NCI-H446 treated with DMSO at 0.1 percent for 48 hours (cell line): ENCODE results near the gene NR2F1-AS1.

Experiments
- DNase-seq: peaks from one replicate; lab custom pipeline; 2025; lab: John Stamatoyannopoulos, UW

Gene NR2F1-AS1

DNA sequence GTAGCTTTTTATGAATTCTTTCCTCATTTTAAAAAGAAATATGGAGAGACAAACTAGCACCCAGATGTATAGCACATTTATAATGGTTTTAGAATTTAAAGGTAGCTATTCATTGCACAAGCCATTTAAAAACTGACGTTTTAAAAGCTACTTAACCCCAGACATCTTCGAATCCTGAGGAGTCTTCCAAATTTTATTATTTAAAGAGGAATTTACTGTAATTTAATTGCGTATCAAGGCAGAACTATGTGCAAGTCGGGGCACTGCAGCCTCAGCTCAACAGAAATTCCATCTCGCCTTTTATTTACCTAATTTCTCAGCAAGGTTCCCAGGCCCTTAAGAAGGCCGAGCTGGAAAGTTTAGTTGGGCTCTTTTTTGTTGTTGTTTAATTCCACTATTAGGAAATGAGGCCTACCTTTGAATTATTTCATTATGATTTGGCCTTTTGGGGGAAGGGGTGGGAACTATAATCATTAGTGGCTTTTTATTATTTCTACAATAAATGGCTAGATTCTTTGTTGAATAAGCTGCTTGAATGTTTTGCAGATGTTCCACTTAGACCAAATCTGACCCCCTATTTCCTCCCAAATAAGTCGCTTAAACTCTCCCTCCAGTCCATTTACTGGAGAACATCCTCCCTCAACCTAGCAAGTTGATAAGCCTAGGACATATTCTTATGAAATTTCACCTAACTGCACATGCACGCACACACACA lies 22.2 kb upstream of the NR2F1-AS1 start:
- DNase-seq, result no peak

DNA sequence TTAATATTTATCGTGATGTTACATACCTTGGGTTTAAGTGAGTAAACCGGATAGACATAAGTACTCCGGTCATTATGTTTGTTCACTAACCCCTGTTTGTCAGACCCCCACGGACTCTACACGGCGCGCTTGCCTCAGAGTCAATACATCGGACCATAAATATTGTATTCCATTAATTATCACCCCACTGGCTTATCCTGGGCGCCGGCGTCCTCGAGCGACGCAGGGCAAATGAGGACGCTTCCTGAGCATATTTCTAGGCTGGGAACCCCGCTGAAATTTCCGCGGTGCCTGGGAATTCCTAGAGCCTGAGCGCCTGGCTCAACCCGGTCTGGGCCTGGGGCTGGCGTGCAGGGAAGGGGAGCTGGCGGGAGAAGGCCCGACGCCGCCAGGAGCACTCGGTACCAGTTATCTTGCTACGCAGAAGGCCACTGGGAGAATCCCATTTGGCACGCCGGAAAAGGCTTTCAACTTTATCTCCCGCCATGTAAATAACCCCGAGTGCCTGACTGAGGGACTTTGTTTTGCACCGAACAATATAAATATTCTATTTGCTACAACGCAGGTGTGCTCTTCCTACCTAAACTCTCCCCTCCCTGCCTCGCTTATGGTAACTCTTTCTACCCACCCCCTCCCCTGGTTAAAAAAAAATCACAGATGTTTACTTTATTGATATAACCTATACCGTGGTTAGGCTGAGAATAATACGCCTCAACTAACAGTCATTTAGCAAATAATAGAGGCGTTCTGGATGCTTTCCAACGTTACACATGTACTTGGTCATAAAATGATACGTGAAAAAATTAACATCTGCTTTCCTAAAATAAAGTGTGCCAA lies 21.4 kb upstream of the NR2F1-AS1 start:
- peak; percentile 17 for DNase-seq

DNA sequence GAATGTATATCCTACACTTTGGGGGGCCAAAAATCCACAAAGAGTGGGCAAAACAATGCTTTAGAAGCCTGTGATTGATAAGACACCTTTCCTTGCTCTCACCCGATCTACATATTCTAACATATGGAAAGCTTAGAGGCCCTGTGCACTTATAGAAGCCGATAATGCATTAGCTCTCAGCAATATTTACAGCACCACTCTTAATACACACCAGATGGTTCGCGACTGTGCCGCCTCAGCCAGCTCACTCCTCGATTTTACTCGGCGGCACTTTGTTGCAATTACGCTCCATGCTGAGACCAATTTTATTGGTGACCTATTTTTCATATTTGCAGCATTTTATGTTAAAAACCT lies 20.8 kb upstream of the NR2F1-AS1 start:
- DNase-seq, result peak; percentile 28

DNA sequence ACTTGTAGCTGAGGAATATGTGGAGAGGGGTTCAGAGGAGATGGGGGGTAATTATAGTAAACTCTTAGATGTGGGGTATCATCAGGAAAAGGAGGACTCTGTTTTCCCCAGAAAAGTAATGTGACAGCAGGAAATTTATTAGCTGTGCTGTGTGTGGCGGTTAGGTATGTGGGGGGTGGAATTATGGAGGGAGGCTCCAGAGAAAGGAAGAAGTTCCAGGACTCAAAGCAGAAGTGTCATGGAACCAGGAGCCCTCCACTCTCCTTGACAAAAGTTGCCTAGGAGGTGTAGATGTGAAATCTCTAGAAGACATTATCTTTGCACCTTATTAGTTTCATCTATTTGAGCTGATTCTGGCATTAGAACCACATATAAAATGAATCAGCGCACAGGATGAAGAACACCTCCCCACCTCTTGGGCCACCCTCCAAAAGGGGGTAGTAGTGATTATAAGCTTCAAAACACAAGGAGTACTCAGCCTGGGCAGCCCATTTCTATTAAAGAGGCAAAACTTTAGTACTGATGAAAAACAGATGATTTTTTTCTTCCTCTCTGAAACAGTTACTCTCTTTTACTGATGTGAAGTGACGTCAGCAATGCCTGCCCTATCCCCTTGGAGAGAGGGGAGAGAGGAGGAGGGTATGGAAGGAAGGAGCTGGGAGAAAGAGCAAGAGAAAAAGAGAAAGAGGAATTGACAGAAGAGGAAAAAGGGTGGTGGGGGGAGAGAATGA lies 20.2 kb upstream of the NR2F1-AS1 start:
- peak; percentile 33 for DNase-seq

DNA sequence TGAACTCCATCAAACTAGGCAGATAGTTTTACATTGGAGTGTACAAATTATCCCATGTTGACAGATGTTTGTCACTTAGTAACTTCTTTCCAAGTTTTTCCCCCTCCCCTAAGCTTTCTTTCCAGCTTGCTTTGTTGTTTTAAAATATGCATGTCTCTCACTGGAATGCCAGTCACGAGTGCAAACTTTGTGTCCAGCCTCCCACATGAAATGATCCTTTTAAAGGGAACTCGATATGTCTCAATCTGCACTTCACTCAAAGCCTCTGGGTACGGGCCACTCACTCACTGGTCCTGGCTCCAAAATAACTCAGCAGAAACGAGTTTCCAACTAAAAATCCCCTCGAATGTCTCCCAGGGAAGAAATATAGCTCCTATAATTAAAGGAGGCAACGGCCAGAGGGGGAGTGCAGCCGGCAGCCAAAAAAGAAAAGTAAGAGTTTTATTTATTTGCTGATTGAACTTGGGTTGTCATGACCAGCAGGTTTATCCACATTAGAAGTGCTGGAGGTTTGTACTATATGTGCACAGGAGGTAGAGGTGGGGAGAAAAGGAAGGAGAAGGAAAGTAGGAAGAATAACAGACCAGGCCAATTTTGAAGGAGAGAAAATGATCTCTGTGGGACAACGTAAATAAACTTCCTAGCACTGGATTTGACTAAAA lies 19.5 kb upstream of the NR2F1-AS1 start:
- no peak for DNase-seq

DNA sequence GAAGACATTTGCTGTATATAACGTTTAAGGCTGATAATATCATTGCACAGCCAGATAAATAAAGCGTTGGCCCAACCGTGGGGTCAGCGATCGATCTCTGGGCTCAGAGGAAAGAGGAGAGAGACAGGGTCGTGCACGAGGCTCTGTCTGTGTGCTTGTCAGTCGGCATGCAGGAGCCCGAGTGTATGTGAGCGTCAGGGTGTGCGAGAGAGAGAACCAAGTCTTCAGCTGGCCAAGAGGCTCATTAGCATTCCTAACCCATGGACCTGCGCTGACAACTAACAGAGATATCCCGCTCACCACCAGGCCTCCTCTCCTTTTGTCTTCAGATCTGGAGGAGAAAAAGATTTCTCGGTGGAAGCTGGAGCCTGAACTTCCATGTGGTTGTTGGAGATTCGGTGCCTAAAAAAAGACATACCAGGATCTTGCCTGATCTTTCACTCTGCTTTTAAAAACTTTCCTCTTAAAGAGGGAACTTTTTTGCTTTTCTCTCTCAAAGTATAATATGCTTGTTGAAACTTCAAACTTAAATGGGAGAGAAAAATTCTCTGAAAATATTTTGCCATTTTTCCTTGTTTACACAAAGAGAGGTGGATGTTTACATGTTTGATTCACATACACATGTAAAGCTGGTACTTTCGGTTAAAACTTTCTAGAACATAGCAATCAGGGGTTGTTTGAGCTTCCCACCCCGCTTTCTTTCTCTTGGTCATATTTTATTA lies 18.5 kb upstream of the NR2F1-AS1 start:
- no peak for DNase-seq

DNA sequence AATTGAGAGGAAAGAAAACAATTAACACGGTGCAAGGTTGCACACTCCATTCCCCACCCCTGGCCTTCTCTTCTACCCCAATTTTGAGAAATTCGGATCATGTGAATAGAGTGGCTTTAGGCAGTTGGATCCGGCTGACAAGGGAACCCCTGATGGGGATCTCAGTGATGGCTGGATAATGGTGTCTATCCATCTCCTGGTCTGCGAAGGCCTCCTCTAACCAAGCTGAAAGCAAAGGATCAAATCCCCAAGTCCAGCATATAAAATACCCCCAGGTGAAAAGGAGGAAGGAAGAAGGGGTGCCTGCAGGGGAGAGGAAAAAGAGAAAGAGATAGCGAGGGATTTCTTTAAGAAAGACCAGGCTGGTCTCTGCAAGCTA lies 18.0 kb upstream of the NR2F1-AS1 start:
- DNase-seq, result no peak

DNA sequence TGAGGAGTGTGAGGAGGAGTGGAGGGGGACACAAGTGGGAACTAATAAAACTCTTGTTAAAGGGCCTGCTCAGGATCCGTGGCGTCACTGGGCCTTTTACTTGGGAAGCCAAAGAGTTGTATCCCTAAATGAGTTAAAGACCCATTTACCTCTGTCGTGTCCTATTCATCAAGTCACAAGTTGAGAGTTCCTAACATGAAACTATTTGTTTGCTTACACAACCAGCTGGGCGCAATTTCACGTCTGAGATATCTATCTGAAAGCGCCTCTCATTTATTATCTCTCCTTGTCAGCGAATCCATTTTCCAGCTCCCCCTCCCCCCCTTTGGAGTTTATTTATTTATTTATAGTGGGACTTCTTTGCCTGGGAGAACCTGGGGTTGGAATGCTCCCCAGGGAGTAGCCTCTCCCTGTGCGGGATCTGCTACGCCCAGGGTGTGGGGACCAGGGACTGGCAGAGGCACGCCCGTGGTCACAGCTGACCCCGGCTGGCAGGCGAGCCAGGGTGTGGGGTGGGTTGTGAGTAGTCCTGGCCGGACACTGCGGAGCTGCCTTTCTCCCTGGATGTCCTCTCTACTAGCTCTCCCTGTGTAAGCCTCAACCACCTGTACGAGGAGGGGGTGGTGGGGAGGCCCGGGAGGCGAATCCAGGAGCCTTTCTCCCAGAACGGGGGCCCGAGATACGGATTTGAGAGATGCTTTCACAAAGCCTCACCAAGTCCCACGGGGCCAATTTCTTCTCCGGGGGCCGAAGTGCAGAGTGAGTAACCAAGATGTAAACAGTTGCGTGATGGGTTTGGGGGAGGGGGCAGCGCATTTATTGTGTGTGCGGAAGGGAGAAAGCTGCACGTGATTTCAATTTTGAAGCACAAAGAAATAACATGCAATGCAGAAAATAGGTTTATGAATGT lies 17.3 kb upstream of the NR2F1-AS1 start:
- no peak for DNase-seq

DNA sequence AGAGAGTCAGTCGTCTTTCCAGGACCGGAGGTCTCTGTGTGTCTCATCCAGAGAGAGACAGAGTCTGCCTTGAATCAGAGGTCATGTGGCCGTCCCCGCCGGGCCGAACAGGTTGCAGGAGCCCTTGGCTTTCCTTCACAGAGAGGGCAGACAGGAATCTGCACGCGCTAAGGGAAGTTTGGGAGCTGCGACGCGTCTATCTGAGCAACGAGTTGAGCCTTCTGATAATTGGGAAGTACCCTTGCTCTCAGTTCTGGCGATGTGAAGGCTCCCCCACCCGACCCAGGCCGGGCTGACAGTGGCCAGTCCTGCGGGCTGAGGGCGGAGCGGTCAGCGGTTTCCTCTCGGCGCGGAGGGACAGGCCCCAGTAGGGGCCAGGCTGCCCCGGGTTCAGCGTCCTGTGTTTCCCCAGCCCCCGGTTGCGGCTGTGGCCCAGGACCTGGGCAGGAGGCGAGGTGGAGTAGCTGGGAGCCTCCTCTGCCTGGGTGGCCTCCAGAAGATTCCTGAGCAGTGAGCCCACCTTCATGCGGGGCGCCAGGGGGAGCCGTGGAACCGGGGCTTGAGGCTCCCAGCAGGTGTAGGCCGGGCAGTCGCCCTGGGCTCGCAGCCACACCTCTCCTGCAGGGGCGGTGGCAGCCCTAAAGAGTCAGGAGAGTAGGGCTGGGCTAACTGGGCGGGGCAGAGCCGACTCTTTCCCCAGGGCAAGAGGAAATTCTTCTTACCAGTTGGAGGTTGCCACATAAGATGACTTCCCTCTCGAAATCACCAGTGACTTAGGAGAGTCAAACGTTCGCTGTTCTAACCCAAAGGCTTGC lies 15.9 kb upstream of the NR2F1-AS1 start:
- no peak for DNase-seq

DNA sequence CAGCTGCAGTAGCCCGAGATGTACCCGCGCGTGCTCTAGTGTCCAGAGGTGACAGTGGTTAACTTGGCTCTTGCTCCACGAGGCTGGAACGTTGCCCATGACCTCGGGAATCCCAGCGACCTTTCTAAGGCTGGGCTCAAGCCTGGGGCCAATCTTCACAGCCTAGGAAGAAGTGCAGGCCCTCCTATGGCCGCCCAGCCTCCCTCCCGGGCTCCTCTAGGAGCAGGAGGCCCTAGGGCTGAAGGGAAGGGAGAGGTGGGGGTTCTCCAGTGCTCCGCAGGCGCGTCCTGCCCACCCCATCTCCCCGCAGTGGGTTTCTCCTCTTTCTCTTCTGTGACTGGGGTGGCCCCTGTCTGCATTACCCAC lies 15.3 kb upstream of the NR2F1-AS1 start:
- no peak for DNase-seq

DNA sequence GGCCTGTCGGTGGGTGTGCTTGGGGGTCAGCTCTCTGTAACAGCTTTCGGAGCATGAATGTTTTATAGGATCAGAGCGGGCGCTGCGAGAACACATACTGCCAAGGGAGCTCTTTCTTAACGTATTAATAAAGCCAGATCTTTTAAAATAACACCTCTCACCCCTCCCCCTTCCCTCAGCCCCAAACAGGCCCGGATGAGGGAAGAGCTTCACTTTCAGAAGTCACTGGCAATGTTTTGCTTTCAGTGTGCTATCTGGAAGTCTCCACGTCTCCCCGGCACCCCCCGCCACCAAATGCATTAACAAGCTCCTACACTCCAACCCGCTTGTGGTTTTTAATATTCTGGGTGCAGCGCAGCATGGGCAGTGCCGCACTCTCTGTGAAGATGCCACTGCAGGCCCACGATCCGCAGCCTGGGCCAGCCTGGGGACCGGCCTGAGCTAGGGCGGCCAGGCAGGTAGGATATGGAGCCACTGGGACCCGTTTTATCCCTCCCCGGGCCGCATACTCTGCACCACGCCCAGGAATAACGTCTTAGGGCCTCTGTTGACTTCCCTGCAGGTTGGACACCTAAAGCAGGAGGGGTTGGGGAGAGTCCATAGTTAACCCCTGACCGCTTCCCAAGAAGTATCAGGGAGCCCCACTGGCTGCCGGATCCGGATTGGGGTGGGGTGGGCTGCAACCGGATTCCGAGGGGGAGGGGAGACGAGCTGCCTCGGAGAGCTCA lies 14.6 kb upstream of the NR2F1-AS1 start:
- no peak for DNase-seq

DNA sequence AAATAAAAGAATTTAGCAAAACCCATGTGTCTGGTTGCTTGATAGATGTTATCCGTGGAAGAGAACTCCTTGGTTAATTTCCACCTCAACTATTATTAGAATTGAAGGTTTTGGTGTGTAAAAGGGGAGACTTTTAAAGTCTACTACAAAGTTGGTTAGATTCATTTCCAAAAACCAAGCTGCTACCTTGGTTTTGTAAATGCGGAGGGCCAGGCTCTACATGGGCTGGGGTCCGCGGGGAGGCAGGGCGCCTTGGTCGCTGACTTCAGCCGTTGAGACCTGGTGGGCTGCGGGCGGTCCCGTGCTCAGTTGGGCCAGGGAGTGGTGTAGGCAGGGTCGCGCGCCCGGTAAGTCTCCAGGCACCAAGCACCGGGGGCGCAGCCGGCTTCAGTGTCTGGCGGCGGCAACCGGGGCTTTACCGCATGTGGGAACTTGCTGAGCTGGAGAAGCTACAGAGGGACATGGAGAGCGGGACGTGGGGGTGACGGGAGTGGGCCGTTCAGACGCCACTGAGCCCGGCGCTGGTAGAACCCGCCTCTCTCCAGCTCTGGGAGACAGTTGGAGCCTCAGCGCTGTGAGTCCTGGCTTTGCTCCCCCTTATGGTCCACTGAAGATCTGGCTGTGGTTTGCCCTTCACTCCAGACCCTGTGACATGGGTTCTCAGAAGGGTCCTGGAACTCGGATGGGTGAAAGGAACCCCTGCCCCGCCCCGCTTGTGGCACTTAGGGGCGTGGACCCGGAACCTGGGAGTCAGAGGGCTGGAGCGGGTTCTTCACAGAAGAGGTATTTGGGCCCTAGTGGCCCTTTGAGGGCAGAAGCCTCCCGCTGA lies 13.8 kb upstream of the NR2F1-AS1 start:
- DNase-seq, result no peak

DNA sequence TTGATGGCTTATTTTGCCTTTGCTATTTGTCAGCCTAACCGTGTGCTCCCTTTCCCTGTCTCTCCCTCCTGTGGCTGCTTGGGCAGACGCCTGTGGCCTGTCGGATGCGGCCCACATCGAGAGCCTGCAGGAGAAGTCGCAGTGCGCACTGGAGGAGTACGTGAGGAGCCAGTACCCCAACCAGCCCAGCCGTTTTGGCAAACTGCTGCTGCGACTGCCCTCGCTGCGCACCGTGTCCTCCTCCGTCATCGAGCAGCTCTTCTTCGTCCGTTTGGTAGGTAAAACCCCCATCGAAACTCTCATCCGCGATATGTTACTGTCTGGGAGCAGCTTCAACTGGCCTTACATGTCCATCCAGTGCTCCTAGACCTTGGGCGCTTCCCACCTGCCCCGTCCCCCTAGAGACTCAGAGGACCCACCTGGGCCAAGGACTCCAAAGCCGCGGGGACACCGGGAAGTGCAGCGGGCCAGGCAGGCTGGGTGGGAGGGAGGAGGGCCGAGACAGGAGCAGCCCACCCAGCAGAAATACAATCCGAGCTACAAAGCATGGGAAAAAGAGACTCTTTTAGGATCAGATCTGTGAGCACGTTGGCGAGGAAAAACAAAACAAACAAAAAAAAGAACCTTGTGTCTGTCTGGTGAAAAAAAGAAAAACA lies 12.6 kb upstream of the NR2F1-AS1 start:
- DNase-seq, result no peak

DNA sequence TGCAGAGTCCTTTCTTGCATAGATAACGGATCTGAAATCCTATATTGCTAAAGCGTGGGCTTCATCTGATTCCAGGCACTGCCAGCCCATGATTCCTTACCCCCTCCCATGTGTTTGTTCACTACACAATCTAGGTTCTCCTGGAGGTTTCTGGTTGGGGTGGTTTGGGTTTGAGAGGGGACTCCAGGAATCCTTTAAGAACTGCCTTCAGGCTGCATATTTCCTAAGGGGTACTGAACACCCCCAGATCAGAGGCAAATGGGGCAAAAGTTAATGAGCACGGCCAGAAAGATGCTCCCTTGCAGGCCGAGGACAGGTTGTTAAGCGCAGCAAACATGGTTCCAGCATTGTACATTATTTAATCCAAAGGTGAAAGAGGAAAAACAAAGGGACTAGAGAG lies 11.9 kb upstream of the NR2F1-AS1 start:
- DNase-seq, result no peak

DNA sequence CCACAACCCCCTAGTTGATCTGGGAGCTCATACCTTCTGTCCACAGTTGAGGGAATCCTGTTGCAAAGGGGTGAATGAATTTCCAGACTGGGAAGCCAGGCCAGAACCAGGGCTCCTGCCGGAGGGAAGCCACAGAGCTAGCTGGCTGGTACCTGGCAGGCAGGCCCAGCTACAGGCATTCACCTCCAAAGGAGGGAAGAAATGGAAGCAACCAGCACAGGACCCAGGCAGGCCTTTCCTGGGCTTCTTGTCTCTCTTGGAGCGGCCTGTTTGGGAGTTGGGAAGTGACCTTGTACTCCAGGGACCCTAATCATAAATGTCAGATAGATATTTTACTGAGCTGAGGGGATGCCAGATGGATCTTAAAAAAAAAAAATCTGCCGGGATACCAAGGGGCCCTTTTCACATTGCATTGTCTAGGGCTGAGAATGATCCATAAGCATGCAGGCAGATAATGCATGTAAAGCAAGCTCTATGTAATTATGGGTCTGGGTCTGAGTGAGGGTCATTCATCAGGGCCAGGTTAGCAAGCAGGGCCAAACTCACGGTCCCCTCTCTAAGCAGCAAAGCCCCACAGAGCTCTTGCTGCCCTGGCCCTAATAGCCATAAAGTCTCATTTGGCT lies 10.4 kb upstream of the NR2F1-AS1 start:
- DNase-seq, result no peak

DNA sequence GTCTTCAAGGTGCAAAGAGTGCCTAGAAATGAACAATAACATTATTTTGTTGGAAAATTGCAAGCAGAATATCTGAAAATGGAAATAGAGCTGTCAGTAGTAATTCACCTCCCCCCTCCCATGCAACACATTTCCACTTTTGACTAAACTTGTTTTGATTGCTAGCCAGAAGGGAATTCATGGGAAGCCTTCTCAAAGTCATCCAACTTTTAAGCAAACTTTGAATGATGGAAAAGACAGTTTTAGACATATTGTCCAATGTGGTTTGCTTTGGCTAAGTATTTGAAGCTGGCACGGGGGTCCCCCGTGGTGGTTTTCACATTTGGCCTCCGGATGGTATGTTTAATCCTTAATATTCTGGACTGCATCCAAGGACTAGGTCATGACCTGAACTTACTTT lies 9.5 kb upstream of the NR2F1-AS1 start:
- DNase-seq, result no peak

DNA sequence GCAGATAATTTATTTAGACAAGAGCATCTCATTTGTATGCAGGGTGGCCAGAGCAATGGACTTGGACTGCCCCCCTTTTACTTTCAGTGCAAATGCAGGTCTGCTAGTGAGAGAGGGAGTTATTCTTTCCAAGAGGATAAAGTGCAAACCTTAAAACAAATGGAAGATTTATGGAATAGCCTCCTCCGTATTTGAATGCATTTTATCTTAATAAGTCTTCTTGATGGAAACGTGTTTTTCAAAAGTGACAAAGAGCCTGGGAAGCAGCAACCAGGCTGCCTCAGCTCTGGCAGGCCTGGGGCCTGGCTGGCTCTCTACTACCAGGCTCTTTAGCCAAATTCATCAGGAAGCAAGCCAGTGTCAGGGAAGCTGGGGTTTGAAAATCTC lies 8.8 kb upstream of the NR2F1-AS1 start:
- no peak for DNase-seq
